ENCODE data around the gene PUM2.

- TF ChIP-seq, protein P1, sequence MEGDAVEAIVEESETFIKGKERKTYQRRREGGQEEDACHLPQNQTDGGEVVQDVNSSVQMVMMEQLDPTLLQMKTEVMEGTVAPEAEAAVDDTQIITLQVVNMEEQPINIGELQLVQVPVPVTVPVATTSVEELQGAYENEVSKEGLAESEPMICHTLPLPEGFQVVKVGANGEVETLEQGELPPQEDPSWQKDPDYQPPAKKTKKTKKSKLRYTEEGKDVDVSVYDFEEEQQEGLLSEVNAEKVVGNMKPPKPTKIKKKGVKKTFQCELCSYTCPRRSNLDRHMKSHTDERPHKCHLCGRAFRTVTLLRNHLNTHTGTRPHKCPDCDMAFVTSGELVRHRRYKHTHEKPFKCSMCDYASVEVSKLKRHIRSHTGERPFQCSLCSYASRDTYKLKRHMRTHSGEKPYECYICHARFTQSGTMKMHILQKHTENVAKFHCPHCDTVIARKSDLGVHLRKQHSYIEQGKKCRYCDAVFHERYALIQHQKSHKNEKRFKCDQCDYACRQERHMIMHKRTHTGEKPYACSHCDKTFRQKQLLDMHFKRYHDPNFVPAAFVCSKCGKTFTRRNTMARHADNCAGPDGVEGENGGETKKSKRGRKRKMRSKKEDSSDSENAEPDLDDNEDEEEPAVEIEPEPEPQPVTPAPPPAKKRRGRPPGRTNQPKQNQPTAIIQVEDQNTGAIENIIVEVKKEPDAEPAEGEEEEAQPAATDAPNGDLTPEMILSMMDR (IDR thresholded peaks at IDR 0.05; ENCODE audit: low read depth, low read length, missing input control): no peak
- no peak for TF ChIP-seq FOXA1 (IDR thresholded peaks at IDR 0.05)
- no peak for TF ChIP-seq RAD21 (IDR thresholded peaks at IDR 0.05)
- no peak for TF ChIP-seq REST (IDR thresholded peaks at IDR 0.05)
Observed at GRCh38 chr2:20203521-20204225, 147.0 kb downstream of the PUM2 start.

Measured in liver (tissue), 3 donors.